Body of pancreas (tissue), 4 donors: ENCODE measurements around the gene RBM19. TPM values are rescaled to one million over a fixed set of nuclear protein-coding genes. Genes with fewer than 3 reads are reported as not detected.

Experiments
- ATAC-seq: fragments of 150-250 bp; one replicate; pipeline ENCODE4 v1.9.1; 2016
- DNase-seq, 4 donors: peaks; one replicate each; pipeline ENCODE4 v3.0.0-alpha.2; 2019
- H3K27ac ChIP-seq, 4 donors: fragments of 200-600 bp; sonication (generic); 1 replicate in 3 of 4; 2 replicates in 1 of 4; pipeline versions ENCODE4 v1.5.1 to v1.6.1; 2016 to 2019; ENCODE audit warnings: mild to moderate bottlenecking in 1 of 4, mixed read lengths in 1 of 4, moderate library complexity in 1 of 4
- H3K27me3 ChIP-seq, 2 donors: fragments of 200-600 bp; sonication (generic); one replicate each; pipeline ENCODE4 v1.6.0; 2016; ENCODE audit warnings: mild to moderate bottlenecking in 1 of 2
- H3K36me3 ChIP-seq, 2 donors: fragments of 200-600 bp; sonication (generic); replicated peaks in 1 of 2; 2 replicates each; pipeline ENCODE4 v1.5.1; 2016; ENCODE audit warnings: low read depth in 2 of 2; ENCODE audit not compliant: insufficient read depth in 1 of 2
- H3K4me1 ChIP-seq: fragments of 200-600 bp; sonication (generic); one replicate; pipeline ENCODE4 v1.6.0; 2016
- H3K4me3 ChIP-seq, 2 donors: fragments of 200-600 bp; sonication (generic); 1 replicate in 1 of 2; 2 replicates in 1 of 2; pipeline ENCODE4 v1.5.1; 2016 to 2019
- H3K9me3 ChIP-seq, 3 donors: fragments of 200-600 bp; sonication (generic); 1 replicate in 2 of 3; 2 replicates in 1 of 3; pipeline ENCODE4 v1.5.1; 2016
- POLR2A ChIP-seq, 3 donors: fragments of 450-650 bp; IDR thresholded peaks; one replicate each; pipeline ENCODE4 v1.6.1; 2016; ENCODE audit warnings: antibody characterized with exemption in 3 of 3, mild to moderate bottlenecking in 2 of 3
- WGBS, 2 donors: methylation state at CpG; one replicate each; pipeline ENCODE4 v1.1.5; 2017; 5-methylcytosine and 5-hydroxymethylcytosine counted together
- intact Hi-C: fragments of 100-400 bp; cut with DNase I; formaldehyde crosslinking; loops from one replicate; pipeline ENCODE4 v1.15.1; 2023
- small RNA-seq: library from RNA; depleted of rRNA; stranded (forward); fragments of <200 nt; gene quantifications from one replicate; pipeline ENCODE3, GENCODE V24; 2016
- total RNA-seq, 2 donors: library from RNA; depleted of rRNA; stranded (reverse); fragments of >200 nt; gene quantifications; one replicate each; pipeline ENCODE4 v1.1.0, GENCODE V29; 2016
- TF ChIP-seq, protein P1 (sequence below), 7 experiments: fragments of 450-650 bp in 4 of 7; fragments of 200-600 bp in 3 of 7; sonication (generic) in 3 of 7; IDR thresholded peaks; one replicate each; pipeline ENCODE4 v1.5.1; 2016 to 2019; ENCODE audit warnings: antibody characterized with exemption in 7 of 7

RBM19 gene
- total RNA-seq, 2 donors from 2014 or later, result 18.4 to 36.3 TPM

DNA sequence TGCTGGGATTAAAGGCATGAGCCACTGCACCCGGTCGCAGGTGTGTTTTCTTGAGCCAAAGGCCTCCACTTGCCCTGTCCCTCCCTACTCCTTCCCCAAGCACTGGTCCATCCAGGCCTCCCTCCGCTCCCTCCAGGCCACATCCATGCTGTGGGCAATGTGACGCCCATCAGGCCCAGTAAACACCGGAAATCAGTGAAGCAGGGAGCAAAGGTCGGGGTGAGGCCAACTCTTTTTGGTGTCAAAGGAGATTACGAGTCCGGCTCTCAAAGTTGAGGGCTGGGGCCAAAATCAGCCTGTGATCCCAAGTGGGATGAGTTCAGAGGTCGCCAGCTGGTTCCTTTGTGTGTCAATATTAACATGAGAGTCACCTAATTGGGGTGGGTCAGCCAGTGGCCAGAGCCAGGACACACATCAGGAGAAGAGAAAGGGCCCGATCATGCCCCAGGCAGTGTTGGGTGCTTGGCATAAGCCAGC lies 195.7 kb downstream of the RBM19 start:
- TF ChIP-seq, protein P1, sequence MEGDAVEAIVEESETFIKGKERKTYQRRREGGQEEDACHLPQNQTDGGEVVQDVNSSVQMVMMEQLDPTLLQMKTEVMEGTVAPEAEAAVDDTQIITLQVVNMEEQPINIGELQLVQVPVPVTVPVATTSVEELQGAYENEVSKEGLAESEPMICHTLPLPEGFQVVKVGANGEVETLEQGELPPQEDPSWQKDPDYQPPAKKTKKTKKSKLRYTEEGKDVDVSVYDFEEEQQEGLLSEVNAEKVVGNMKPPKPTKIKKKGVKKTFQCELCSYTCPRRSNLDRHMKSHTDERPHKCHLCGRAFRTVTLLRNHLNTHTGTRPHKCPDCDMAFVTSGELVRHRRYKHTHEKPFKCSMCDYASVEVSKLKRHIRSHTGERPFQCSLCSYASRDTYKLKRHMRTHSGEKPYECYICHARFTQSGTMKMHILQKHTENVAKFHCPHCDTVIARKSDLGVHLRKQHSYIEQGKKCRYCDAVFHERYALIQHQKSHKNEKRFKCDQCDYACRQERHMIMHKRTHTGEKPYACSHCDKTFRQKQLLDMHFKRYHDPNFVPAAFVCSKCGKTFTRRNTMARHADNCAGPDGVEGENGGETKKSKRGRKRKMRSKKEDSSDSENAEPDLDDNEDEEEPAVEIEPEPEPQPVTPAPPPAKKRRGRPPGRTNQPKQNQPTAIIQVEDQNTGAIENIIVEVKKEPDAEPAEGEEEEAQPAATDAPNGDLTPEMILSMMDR (IDR thresholded peaks at IDR 0.05), result no peak
- no peak for TF ChIP-seq POLR2A (IDR thresholded peaks at IDR 0.05)

DNA sequence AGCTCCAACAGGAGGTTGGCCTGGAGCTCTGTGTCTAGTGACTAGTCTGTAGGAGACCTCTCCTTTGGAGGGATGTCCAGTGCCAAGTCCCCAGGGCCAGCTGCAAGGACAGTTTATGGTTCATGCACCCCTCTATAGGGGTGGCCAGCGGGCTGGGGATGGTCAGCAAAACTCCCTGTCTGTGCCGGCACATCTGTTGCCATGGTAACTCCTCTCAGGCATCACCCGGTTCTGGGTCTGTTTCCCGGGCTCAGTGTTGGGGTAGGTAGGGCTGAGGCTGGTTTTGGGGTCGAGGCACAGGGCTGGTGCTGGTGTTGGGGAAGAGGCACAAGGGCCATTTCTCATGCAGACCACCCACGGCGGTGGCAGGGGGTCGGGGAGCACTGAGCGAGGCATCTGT lies 196.8 kb downstream of the RBM19 start:
- no peak overlapping the region for H3K27ac ChIP-seq
- H3K4me3 ChIP-seq, result no peak overlapping the region
- no peak for TF ChIP-seq POLR2A (IDR thresholded peaks at IDR 0.05)
- TF ChIP-seq, protein P1 (IDR thresholded peaks at IDR 0.05), result no peak
- 28 to 43% methylated on average over 5 to 9 of the region's 9 CpGs for WGBS, 2 donors
- H3K4me1 ChIP-seq, result peaks cover 6% of the 10 kb centered on the region
- no peaks in the 10 kb centered on the region for H3K9me3 ChIP-seq
- no peak for DNase-seq
- intact Hi-C loops, result no loop called here
- H3K36me3 ChIP-seq, result no peaks in the 10 kb centered on the region
- no peak for ATAC-seq
- H3K27me3 ChIP-seq, result peaks cover 0 to 14% of the 10 kb centered on the region in 2 donors

More for the DNA sequence above, 195.7 kb downstream of the RBM19 start:
- DNase-seq, result no peak
- intact Hi-C loops, result no loop called here
- Histone ChIP-seq H3K9me3 (no peaks in the 10 kb centered on the region), H3K4me1 (peaks cover 6% of the 10 kb centered on the region), H3K27ac (no peak overlapping the region), H3K27me3 (peaks cover 0 to 6% of the 10 kb centered on the region in 2 donors), H3K36me3 (no peaks in the 10 kb centered on the region), H3K4me3 (no peak overlapping the region)
- ATAC-seq, result no peak
- WGBS, 2 donors, result 54 to 64% methylated on average over 10 of the region's 10 CpGs

DNA sequence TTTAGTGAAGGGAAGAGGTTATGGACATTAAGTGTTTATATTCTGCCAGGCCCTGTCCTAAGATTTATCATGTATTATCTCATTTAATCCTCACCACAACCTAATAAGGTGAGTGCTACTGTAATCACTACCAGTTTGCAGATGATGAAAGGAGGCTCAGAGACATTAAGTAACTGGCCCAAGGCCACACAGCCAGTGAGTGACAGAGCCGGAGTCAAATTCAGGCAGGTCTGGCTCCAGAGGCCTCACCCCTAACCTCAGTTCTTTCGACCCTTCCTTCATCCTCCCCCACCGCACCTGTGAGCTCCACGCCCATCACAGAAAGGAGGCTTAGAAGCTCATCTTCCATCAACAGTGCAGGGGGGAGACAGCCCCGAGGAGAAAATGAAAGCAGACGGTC lies 197.3 kb downstream of the RBM19 start:
- DNase-seq, result no peak
- ATAC-seq, result no peak
- Histone ChIP-seq H3K27me3 (peaks cover 0 to 14% of the 10 kb centered on the region in 2 donors), H3K4me3 (no peak overlapping the region), H3K9me3 (no peaks in the 10 kb centered on the region), H3K36me3 (no peaks in the 10 kb centered on the region), H3K27ac (no peak overlapping the region), H3K4me1 (peaks cover 6% of the 10 kb centered on the region)
- WGBS, 2 donors, result 59 to 64% methylated on average over 6 of the region's 6 CpGs
- TF ChIP-seq POLR2A (IDR thresholded peaks at IDR 0.05), result no peak
- TF ChIP-seq, protein P1 (IDR thresholded peaks at IDR 0.05), result no peak
- intact Hi-C loops, result no loop called here

DNA sequence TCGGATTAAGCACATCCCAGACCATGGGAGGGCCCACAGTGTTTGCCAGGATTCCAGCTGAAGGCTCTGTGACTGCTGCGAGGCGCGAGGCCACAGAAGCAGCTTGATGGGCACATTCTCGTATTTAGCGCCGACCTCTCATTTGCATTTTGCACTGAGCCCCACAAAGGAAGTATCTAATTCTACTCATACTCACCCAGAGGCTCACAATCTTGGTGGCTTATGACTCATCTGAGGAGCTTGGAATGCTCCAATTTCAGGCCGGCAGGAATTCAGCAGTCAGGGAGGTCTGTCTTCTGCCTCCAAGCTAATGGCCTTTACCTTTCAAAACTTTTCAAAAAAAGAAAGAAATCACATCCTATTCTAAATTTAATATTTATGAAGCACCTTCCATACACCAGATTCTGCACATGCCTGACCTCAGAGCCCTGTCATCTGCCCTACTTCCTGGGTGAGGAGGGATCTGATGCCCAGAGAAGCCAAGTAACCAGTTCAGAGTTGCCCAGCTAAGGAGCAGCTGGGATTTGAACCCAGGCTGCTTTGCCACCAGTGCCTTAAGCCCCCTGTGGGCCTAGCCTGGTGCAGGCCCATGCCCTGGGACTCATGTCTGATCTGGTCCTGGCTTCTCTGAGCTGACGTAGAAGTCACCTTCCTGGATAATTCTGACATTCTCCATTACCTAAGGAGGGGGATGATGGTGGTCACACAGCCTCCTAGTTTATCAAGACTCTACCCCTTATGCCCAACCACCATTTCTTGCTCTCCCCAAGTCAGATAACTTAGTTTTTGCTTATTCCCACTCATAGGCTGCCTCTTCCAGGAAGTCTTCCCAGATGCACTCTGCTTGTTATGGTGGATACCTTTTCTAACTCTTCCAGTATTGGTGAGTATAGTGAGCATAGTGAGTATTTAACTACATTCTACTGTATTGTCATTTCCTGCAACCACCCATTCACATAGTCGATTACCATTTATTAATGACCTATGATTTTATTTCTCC lies 198.9 kb downstream of the RBM19 start:
- H3K9me3 ChIP-seq, result no peaks in the 10 kb centered on the region
- no peak for TF ChIP-seq POLR2A (IDR thresholded peaks at IDR 0.05)
- TF ChIP-seq, protein P1 (IDR thresholded peaks at IDR 0.05), result no peak
- no peak for DNase-seq
- peaks cover 6% of the 10 kb centered on the region for H3K4me1 ChIP-seq
- no peak overlapping the region for H3K4me3 ChIP-seq
- WGBS, 2 donors, result 56 to 61% methylated on average over 9 to 10 of the region's 10 CpGs
- no peak for ATAC-seq
- H3K36me3 ChIP-seq, result no peaks in the 10 kb centered on the region
- no peak overlapping the region for H3K27ac ChIP-seq
- peaks cover 0 to 14% of the 10 kb centered on the region in 2 donors for H3K27me3 ChIP-seq
- intact Hi-C loops, result no loop called here

Small RNA genes within 50 kb of the gene (small RNA-seq; reads per million reads assigned to genes)
- not detected for gene DYNLL1P4
